Testis (tissue), 2 donors: ENCODE results near the gene SVBP.

Experiments used
- CTCF ChIP-seq, 3 experiments: fragments of 450-650 bp in 2 of 3; fragments of 200-600 bp in 1 of 3; sonication (generic) in 1 of 3; IDR thresholded peaks; one replicate each; pipeline ENCODE4 v1.5.1; 2016 to 2019; ENCODE audit warnings: antibody characterized with exemption in 3 of 3, mild to moderate bottlenecking in 2 of 3, moderate library complexity in 1 of 3
- POLR2A ChIP-seq: fragments of 450-650 bp; IDR thresholded peaks from one replicate; pipeline ENCODE4 v1.6.1; 2017; ENCODE audit warnings: antibody characterized with exemption, mild to moderate bottlenecking, moderate library complexity

DNA sequence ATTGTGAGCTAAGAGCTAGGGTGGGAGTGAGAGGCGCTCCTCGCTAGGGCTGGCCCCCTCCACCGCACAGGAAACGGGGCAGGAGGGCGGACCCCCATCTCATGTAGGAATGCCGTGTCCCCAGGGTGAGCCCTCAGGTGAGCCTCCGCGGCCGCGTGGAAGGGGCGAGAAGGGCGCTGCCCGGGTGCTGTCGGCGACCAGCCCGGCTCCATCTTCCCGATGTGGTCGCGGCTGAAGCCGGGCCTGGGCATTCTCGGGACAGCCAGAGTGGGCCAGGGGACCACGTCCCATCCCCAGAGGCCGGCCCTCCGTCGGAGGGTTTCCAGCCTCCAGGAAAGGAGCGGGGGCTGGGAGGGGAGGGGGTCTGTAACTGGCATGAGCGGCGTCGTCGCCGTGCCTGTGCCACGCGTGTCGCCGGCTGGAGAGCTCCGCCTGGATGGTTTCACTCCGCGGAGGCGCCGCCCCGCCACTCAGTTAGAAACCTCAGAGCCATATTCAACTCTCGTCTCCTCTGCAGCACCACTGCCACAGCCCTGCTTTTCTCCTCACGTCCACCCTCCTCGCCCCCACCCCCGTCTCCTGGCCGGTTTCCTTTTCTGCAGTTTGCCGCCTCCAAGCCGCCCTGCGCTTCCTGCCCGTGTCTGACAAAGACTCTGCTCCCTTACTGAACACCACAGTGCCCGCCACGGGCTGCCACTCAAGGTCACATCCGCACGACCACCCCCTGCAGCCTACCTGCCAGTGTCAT lies 32.1 kb downstream of the SVBP start, which contains the start of gene TMEM269:
- TF ChIP-seq CTCF (IDR thresholded peaks at IDR 0.05) (no peak), POLR2A (no peak)
